HK-2 (cell line): ENCODE results near the gene NCAPD2.
A peak's percentile ranks its signal among the peaks of the same experiment; 100 is the strongest.
"Not testable (repeated sequence)": the region's sequence is repeated elsewhere in the genome, so short reads cannot be mapped to it uniquely, and the experiment has no call there.

Experiments
- DNase-seq: peaks from one replicate; pipeline ENCODE4 v3.0.0-alpha.2; 2018; ENCODE audit not compliant: unreplicated experiment

NCAPD2 gene

GRCh38 chr12:6497291-6497690 is 3.4 kb downstream of the NCAPD2 start:
- not testable (repeated sequence) for DNase-seq

- DNase-seq = no peak
These were observed 6.6 kb downstream of the NCAPD2 start for GRCh38 chr12:6500466-6500865.

GRCh38 chr12:6507102-6507998 is 13.4 kb downstream of the NCAPD2 start:
- DNase-seq = no peak

- no peak for DNase-seq
These were observed 14.2 kb downstream of the NCAPD2 start for GRCh38 chr12:6508087-6508486.

GRCh38 chr12:6520186-6520585 is 26.3 kb downstream of the NCAPD2 start:
- DNase-seq = no peak

GRCh38 chr12:6522193-6522592 is 28.3 kb downstream of the NCAPD2 start:
- no peak for DNase-seq

- no peak for DNase-seq
These were observed 29.8 kb downstream of the NCAPD2 start for GRCh38 chr12:6523708-6524107.

GRCh38 chr12:6524648-6525047 is 30.7 kb downstream of the NCAPD2 start:
- DNase-seq = no peak

GRCh38 chr12:6526201-6526600 is 32.3 kb downstream of the NCAPD2 start:
- DNase-seq = no peak

GRCh38 chr12:6526766-6527525 is 33.0 kb downstream of the NCAPD2 start:
- DNase-seq = no peak

- no peak for DNase-seq
These were observed 33.8 kb downstream of the NCAPD2 start for GRCh38 chr12:6527711-6528110.

- DNase-seq = no peak
These were observed 34.8 kb downstream of the NCAPD2 start for GRCh38 chr12:6528539-6529235.

- DNase-seq = no peak
These were observed 35.4 kb downstream of the NCAPD2 start for GRCh38 chr12:6529291-6529737.

GRCh38 chr12:6530576-6531260 is 36.8 kb downstream of the NCAPD2 start:
- no peak for DNase-seq

- peak; percentile 94 for DNase-seq
These were observed 38.4 kb downstream of the NCAPD2 start for GRCh38 chr12:6532051-6532926.

GRCh38 chr12:6532927-6533652 is 39.2 kb downstream of the NCAPD2 start:
- DNase-seq = peak; percentile 89

- DNase-seq = peak; percentile 88
These were observed 39.7 kb downstream of the NCAPD2 start for GRCh38 chr12:6533653-6533922.

GRCh38 chr12:6533923-6534694 is 40.2 kb downstream of the NCAPD2 start, which contains the start of gene GAPDH:
Gene GAPDH, plus strand, starts transcription at chr12:6534517. Its CDS starts 316 bp downstream, at chr12:6534833.
- peak; percentile 95 for DNase-seq

GRCh38 chr12:6534695-6534944 is 40.7 kb downstream of the NCAPD2 start:
- DNase-seq = no peak
